PFSK-1 (cell line): ENCODE measurements around the gene ZCCHC17.

Source experiments
- FOXP2 ChIP-seq: optimal IDR thresholded peaks from 2 replicates; pipeline ENCODE3; 2011; ENCODE audit warnings: borderline replicate concordance, control low read depth, inconsistent platforms; ENCODE audit not compliant: insufficient read depth; ENCODE audit errors: extremely low read length, extremely low read depth
- POLR2AphosphoS5 ChIP-seq: IDR thresholded peaks from 2 replicates; pipeline ENCODE4 v1.6.1; 2012; ENCODE audit warnings: low read depth, mild to moderate bottlenecking, control low read depth, low read length, moderate library complexity
- SIN3A ChIP-seq: IDR thresholded peaks from 2 replicates; pipeline ENCODE4 v1.6.1; 2012; ENCODE audit warnings: mild to moderate bottlenecking, low read length, moderate library complexity, borderline replicate concordance; ENCODE audit not compliant: insufficient read depth
- TAF1 ChIP-seq: IDR thresholded peaks from 2 replicates; pipeline ENCODE4 v1.6.1; 2012; ENCODE audit warnings: low read length, control low read depth, borderline replicate concordance; ENCODE audit not compliant: insufficient read depth
- TF ChIP-seq, protein P1 (sequence below), 2 experiments: IDR thresholded peaks; 2 replicates each; pipeline versions ENCODE4 v1.6.1 to v1.8.0; 2011 to 2012; ENCODE audit warnings: low read depth in 2 of 2, low read length in 2 of 2, control low read depth in 1 of 2, inconsistent platforms in 1 of 2, mild to moderate bottlenecking in 1 of 2, moderate library complexity in 1 of 2; ENCODE audit not compliant: insufficient read depth in 1 of 2

DNA sequence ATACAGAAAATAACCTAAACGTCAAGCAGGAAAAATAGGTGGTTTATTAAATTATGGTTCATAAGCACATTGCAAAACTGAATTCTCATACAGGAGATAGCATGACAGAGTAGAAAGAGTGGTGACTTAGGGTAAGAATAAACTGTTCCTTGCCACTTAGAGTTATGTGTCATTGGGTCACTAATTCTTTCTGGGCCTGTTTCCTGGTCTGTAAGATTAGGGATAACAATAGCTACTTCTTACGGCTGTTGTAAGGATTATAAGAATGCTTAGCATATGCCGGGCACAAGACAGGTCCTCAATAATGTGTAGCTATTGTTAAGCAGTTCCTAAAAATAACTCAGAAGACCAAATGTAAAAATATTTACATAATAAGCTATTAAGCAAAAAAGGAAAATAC is 24.5 kb upstream of the ZCCHC17 start:
- TF ChIP-seq TAF1, result no peak
- no peak for TF ChIP-seq POLR2AphosphoS5
- no peak for TF ChIP-seq SIN3A
- TF ChIP-seq, protein P1, sequence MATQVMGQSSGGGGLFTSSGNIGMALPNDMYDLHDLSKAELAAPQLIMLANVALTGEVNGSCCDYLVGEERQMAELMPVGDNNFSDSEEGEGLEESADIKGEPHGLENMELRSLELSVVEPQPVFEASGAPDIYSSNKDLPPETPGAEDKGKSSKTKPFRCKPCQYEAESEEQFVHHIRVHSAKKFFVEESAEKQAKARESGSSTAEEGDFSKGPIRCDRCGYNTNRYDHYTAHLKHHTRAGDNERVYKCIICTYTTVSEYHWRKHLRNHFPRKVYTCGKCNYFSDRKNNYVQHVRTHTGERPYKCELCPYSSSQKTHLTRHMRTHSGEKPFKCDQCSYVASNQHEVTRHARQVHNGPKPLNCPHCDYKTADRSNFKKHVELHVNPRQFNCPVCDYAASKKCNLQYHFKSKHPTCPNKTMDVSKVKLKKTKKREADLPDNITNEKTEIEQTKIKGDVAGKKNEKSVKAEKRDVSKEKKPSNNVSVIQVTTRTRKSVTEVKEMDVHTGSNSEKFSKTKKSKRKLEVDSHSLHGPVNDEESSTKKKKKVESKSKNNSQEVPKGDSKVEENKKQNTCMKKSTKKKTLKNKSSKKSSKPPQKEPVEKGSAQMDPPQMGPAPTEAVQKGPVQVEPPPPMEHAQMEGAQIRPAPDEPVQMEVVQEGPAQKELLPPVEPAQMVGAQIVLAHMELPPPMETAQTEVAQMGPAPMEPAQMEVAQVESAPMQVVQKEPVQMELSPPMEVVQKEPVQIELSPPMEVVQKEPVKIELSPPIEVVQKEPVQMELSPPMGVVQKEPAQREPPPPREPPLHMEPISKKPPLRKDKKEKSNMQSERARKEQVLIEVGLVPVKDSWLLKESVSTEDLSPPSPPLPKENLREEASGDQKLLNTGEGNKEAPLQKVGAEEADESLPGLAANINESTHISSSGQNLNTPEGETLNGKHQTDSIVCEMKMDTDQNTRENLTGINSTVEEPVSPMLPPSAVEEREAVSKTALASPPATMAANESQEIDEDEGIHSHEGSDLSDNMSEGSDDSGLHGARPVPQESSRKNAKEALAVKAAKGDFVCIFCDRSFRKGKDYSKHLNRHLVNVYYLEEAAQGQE (IDR thresholded peaks at IDR 0.05; ENCODE audit: insufficient read depth in 1 of 2, low read depth in 2 of 2, low read length in 2 of 2), result no peak
- no peak for TF ChIP-seq FOXP2
